OCI-LY7 (cell line): ENCODE data around the gene ARRB1. TPM values are rescaled to one million over a fixed set of nuclear protein-coding genes. Genes with fewer than 3 reads are reported as not detected.

Source experiments
- BruUV-seq: library from RNA; stranded (reverse); fragments of 400-500 nt; replicated peaks from 2 replicates; lab custom pipeline; 2021; lab: Mats Ljungman, UMichigan
- CTCF ChIA-PET: fragments of 300-600 bp; sonication (Branson Sonifier 250); formaldehyde crosslinking; loops from one replicate; lab custom pipeline; 2022; ENCODE audit warnings: antibody characterized with exemption; ENCODE audit not compliant: unreplicated experiment; lab: Charles Lee
- POLR2A ChIA-PET: fragments of 300-600 bp; sonication (Branson Sonifier 250); formaldehyde crosslinking; loops from one replicate; lab custom pipeline; 2022; ENCODE audit warnings: antibody characterized with exemption; lab: Charles Lee
- DNase-seq: peaks from one replicate; pipeline ENCODE4 v3.0.0-alpha.2; 2015; ENCODE audit warnings: low spot score
- H2AFZ ChIP-seq: fragments of 200-600 bp; sonication (generic), shearing (Covaris generic); 2 replicates; pipeline ENCODE4 v1.6.1; 2014; ENCODE audit warnings: mild to moderate bottlenecking, antibody characterized with exemption, low read length, moderate library complexity
- H3K27ac ChIP-seq: fragments of 200-600 bp; sonication (generic); 2 replicates; pipeline ENCODE4 v1.5.1; 2014; ENCODE audit warnings: mixed run types, low read depth, mild to moderate bottlenecking, moderate library complexity, low read length, inconsistent platforms; ENCODE audit not compliant: poor library complexity, severe bottlenecking
- H3K36me3 ChIP-seq: fragments of 200-600 bp; sonication (generic); 2 replicates; pipeline ENCODE4 v1.6.1; 2014; ENCODE audit warnings: mild to moderate bottlenecking, antibody characterized with exemption, low read length, moderate library complexity, mixed read lengths; ENCODE audit not compliant: insufficient read depth
- H3K4me1 ChIP-seq: fragments of 200-600 bp; sonication (generic); 2 replicates; pipeline ENCODE4 v1.5.1; 2014; ENCODE audit warnings: mild to moderate bottlenecking, low read length; ENCODE audit not compliant: insufficient read depth, poor library complexity, severe bottlenecking
- H3K4me2 ChIP-seq: fragments of 200-600 bp; sonication (generic); 2 replicates; pipeline ENCODE4 v1.6.1; 2014; ENCODE audit warnings: mild to moderate bottlenecking, low read length
- H3K4me3 ChIP-seq: fragments of 200-600 bp; sonication (generic); 2 replicates; pipeline ENCODE4 v1.5.1; 2014; ENCODE audit warnings: mild to moderate bottlenecking, low read depth, low read length; ENCODE audit not compliant: poor library complexity, severe bottlenecking
- H3K79me2 ChIP-seq: fragments of 200-600 bp; sonication (generic); 2 replicates; pipeline ENCODE4 v1.6.1; 2016; ENCODE audit warnings: low read depth, mild to moderate bottlenecking, low read length, moderate library complexity, mixed read lengths; ENCODE audit not compliant: insufficient read depth
- H3K9me2 ChIP-seq: fragments of 200-600 bp; sonication (generic); 2 replicates; pipeline ENCODE4 v1.6.1; 2016; ENCODE audit warnings: mild to moderate bottlenecking, low read length, mixed read lengths; ENCODE audit not compliant: insufficient read depth
- H3K9me3 ChIP-seq: fragments of 200-600 bp; sonication (generic); 2 replicates; pipeline ENCODE4 v1.6.1; 2014; ENCODE audit warnings: mild to moderate bottlenecking, mixed run types, low read length, mixed read lengths
- H4K20me1 ChIP-seq: fragments of 200-600 bp; sonication (generic); 2 replicates; pipeline ENCODE4 v1.6.1; 2014; ENCODE audit warnings: mild to moderate bottlenecking, antibody characterized with exemption, low read length, moderate library complexity, mixed read lengths; ENCODE audit not compliant: insufficient read depth
- CTCF ChIP-seq: fragments of 200-600 bp; sonication (generic); conservative IDR thresholded peaks from 2 replicates; pipeline ENCODE4 v1.5.1; 2014; ENCODE audit warnings: mild to moderate bottlenecking, antibody characterized with exemption, low read length, moderate library complexity, mixed read lengths
- EZH2phosphoT487 ChIP-seq: fragments of 200-600 bp; sonication (generic); IDR thresholded peaks from 2 replicates; pipeline ENCODE4 v1.6.1; 2018; ENCODE audit warnings: low read depth, borderline replicate concordance, mild to moderate bottlenecking, mixed run types, antibody characterized with exemption, low read length, moderate library complexity, mixed read lengths
- intact Hi-C: fragments of 100-400 bp; cut with micrococcal nuclease; formaldehyde crosslinking; loops from one replicate; pipeline ENCODE4 v1.10.0; 2022; ENCODE audit not compliant: unreplicated experiment
- total RNA-seq, 2 experiments: library from RNA; depleted of rRNA in 1 of 2; stranded (reverse); fragments of >200 nt in 1 of 2; shearing (Covaris generic) in 1 of 2; gene quantifications; 2 replicates each; pipeline ENCODE4 v1.2.3, GENCODE V29; 2014 to 2022

The ARRB1 gene
- total RNA-seq, 2 experiments from 2014 or later = not detected

- H3K9me3 ChIP-seq = no peaks in the 10 kb centered on the region
- no peaks in the 10 kb centered on the region for H3K9me2 ChIP-seq
- H3K36me3 ChIP-seq = no peaks in the 10 kb centered on the region
- ChIA-PET CTCF (no interaction called here), POLR2A (no interaction called here)
- no TSS peak for BruUV-seq
- H3K4me1 ChIP-seq = no peaks in the 10 kb centered on the region
- H3K4me3 ChIP-seq = no peak overlapping the region
- TF ChIP-seq CTCF = no peak
- no peak for TF ChIP-seq EZH2phosphoT487
- H2AFZ ChIP-seq = no peak overlapping the region
- no peaks in the 10 kb centered on the region for H4K20me1 ChIP-seq
- H3K27ac ChIP-seq = no peak overlapping the region
- H3K79me2 ChIP-seq = no peaks in the 10 kb centered on the region
- H3K4me2 ChIP-seq = no peak overlapping the region
- DNase-seq = no peak
- intact Hi-C loops = no loop called here
Observed at GRCh38 chr11:75230621-75231020, 120.8 kb downstream of the ARRB1 start.

GRCh38 chr11:75229466-75229865 lies 122.0 kb downstream of the ARRB1 start:
- no peak for DNase-seq
- CTCF ChIA-PET = no interaction called here
- no peaks in the 10 kb centered on the region for H3K9me3 ChIP-seq
- H3K4me1 ChIP-seq = no peaks in the 10 kb centered on the region
- no peak overlapping the region for H3K4me3 ChIP-seq
- no peaks in the 10 kb centered on the region for H3K9me2 ChIP-seq
- BruUV-seq = no TSS peak
- no peak overlapping the region for H3K4me2 ChIP-seq
- H3K36me3 ChIP-seq = no peaks in the 10 kb centered on the region
- TF ChIP-seq EZH2phosphoT487 (no peak), CTCF (no peak)
- intact Hi-C loops = no loop called here
- H3K79me2 ChIP-seq = no peaks in the 10 kb centered on the region
- H2AFZ ChIP-seq = no peak overlapping the region
- POLR2A ChIA-PET = no interaction called here
- H4K20me1 ChIP-seq = no peaks in the 10 kb centered on the region
- no peak overlapping the region for H3K27ac ChIP-seq

DNA sequence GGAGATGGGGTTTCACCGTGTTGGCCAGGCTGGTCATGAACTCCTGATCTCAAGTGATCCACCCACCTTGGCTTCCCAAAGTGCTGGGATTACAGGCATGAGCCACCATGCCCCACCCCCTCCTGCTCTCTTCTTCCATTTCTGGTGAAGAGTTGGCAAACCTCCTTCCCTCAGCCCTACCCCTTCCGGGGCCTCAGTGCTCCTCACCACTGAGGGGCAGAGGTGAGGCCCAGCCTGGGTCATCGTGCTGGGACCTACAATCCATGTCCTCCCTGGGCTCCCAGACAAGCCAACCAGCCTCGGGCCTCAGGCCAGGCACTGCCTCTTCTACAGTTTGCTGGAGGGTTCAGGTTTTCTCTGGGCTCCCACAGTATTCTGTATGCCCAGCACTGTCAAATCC lies 125.7 kb downstream of the ARRB1 start:
- Histone ChIP-seq H2AFZ (no peak overlapping the region), H3K4me2 (no peak overlapping the region), H3K36me3 (no peaks in the 10 kb centered on the region), H3K4me3 (no peak overlapping the region), H4K20me1 (no peaks in the 10 kb centered on the region), H3K79me2 (no peaks in the 10 kb centered on the region), H3K9me2 (no peaks in the 10 kb centered on the region), H3K27ac (no peak overlapping the region), H3K9me3 (no peaks in the 10 kb centered on the region), H3K4me1 (no peaks in the 10 kb centered on the region)
- CTCF ChIA-PET = no interaction called here
- POLR2A ChIA-PET = interaction anchor here (0.7 kb wide), 1 partner anchor 209 kb away, joined by 3 read pairs; no protein-coding TSS in a partner anchor
- no peak for DNase-seq
- TF ChIP-seq CTCF (no peak), EZH2phosphoT487 (no peak)
- BruUV-seq = no TSS peak
- intact Hi-C loops = no loop called here
